Loucy (cell line): ENCODE data around the gene YES1.

Experiments used
- CTCF ChIP-seq: fragments of 200-600 bp; sonication (generic); conservative IDR thresholded peaks from 2 replicates; pipeline ENCODE4 v1.5.1; 2014; ENCODE audit warnings: mild to moderate bottlenecking, antibody characterized with exemption, low read length
- EZH2phosphoT487 ChIP-seq: fragments of 200-600 bp; IDR thresholded peaks from 2 replicates; pipeline ENCODE4 v1.6.1; 2018; ENCODE audit warnings: antibody characterized with exemption, mild to moderate bottlenecking, moderate library complexity, borderline replicate concordance

GRCh38 chr18:784470-785172 is 27.4 kb downstream of the YES1 start:
- no peak for TF ChIP-seq CTCF
- no peak for TF ChIP-seq EZH2phosphoT487
